ENCODE results near the gene BIN1.

The BIN1 gene

GRCh38 chr2:127117603-127118002 is 10.6 kb upstream of the BIN1 start:
- Histone ChIP-seq H3K27ac (ENCODE audit: low read depth, low read length) (no peak overlapping the region), H3K36me3 (ENCODE audit: control insufficient read depth, insufficient read depth, low read length) (no peaks in the 10 kb centered on the region), H3K4me1 (ENCODE audit: control insufficient read depth, insufficient read depth, low read length) (no peaks in the 10 kb centered on the region)

GRCh38 chr2:127115471-127116199 is 8.7 kb upstream of the BIN1 start:
- Histone ChIP-seq H3K9ac (ENCODE audit: low read depth, low read length) (no peak overlapping the region), H3K27ac (ENCODE audit: low read depth, low read length) (no peak overlapping the region), H3K4me3 (ENCODE audit: low read depth, low read length) (no peak overlapping the region), H3K27me3 (ENCODE audit: control insufficient read depth, insufficient read depth, low read length) (no peaks in the 10 kb centered on the region; the same call in 1 of the 2 replicates), H3K9me3 (ENCODE audit: control insufficient read depth, insufficient read depth, low read length) (peaks cover 2% of the 10 kb centered on the region), H3K36me3 (ENCODE audit: control insufficient read depth, insufficient read depth, low read length) (no peaks in the 10 kb centered on the region), H3K4me1 (ENCODE audit: control insufficient read depth, insufficient read depth, low read length) (no peaks in the 10 kb centered on the region)

More at GRCh38 chr2:127117603-127118002, 10.6 kb upstream of the BIN1 start:
- Histone ChIP-seq H3K9me3 (ENCODE audit: control insufficient read depth, insufficient read depth, low read length) (peaks cover 13% of the 10 kb centered on the region), H3K27me3 (ENCODE audit: control insufficient read depth, insufficient read depth, low read length) (no peaks in the 10 kb centered on the region; the same call in 1 of the 2 replicates), H3K9ac (ENCODE audit: low read depth, low read length) (no peak overlapping the region), H3K4me3 (ENCODE audit: low read depth, low read length) (no peak overlapping the region)

GRCh38 chr2:127110985-127111384 is 4.0 kb upstream of the BIN1 start:
- Histone ChIP-seq H3K9ac (ENCODE audit: low read depth, low read length) (no peak overlapping the region), H3K4me3 (ENCODE audit: low read depth, low read length) (no peak overlapping the region)

GRCh38 chr2:127108090-127108523 is 1.2 kb upstream of the BIN1 start:
- H3K27me3 ChIP-seq (ENCODE audit: control insufficient read depth, insufficient read depth, low read length), result peaks cover 24% of the 10 kb centered on the region
- peak overlapping the region; percentile 87 for H3K4me3 ChIP-seq (ENCODE audit: low read depth, low read length)
- no peaks in the 10 kb centered on the region for H3K36me3 ChIP-seq (ENCODE audit: control insufficient read depth, insufficient read depth, low read length)
- peaks cover 15% of the 10 kb centered on the region; the same call in 1 of the 2 replicates for H3K4me1 ChIP-seq (ENCODE audit: control insufficient read depth, insufficient read depth, low read length)
- no peaks in the 10 kb centered on the region for H3K9me3 ChIP-seq (ENCODE audit: control insufficient read depth, insufficient read depth, low read length)
- no peak overlapping the region for H3K27ac ChIP-seq (ENCODE audit: low read depth, low read length)
- H3K9ac ChIP-seq (ENCODE audit: low read depth, low read length), result no peak overlapping the region

More at GRCh38 chr2:127110985-127111384, 4.0 kb upstream of the BIN1 start:
- Histone ChIP-seq H3K27me3 (ENCODE audit: control insufficient read depth, insufficient read depth, low read length) (peaks cover 22% of the 10 kb centered on the region), H3K9me3 (ENCODE audit: control insufficient read depth, insufficient read depth, low read length) (no peaks in the 10 kb centered on the region), H3K27ac (ENCODE audit: low read depth, low read length) (no peak overlapping the region), H3K36me3 (ENCODE audit: control insufficient read depth, insufficient read depth, low read length) (no peaks in the 10 kb centered on the region), H3K4me1 (ENCODE audit: control insufficient read depth, insufficient read depth, low read length) (peaks cover 7% of the 10 kb centered on the region; the same call in 1 of the 2 replicates)

- H3K4me3 ChIP-seq (ENCODE audit: low read depth, low read length), result peak overlapping the region; percentile 87
- peaks cover 24% of the 10 kb centered on the region for H3K27me3 ChIP-seq (ENCODE audit: control insufficient read depth, insufficient read depth, low read length)
- no peaks in the 10 kb centered on the region for H3K36me3 ChIP-seq (ENCODE audit: control insufficient read depth, insufficient read depth, low read length)
- peaks cover 15% of the 10 kb centered on the region; the same call in 1 of the 2 replicates for H3K4me1 ChIP-seq (ENCODE audit: control insufficient read depth, insufficient read depth, low read length)
- H3K9me3 ChIP-seq (ENCODE audit: control insufficient read depth, insufficient read depth, low read length), result no peaks in the 10 kb centered on the region
- H3K9ac ChIP-seq (ENCODE audit: low read depth, low read length), result no peak overlapping the region
- H3K27ac ChIP-seq (ENCODE audit: low read depth, low read length), result peak overlapping the region; percentile 20
Measured at GRCh38 chr2:127107622-127107999, 657 bp upstream of the BIN1 start.

- H3K4me3 ChIP-seq (ENCODE audit: low read depth, low read length), result peak overlapping the region; percentile 87
- no peak overlapping the region for H3K9ac ChIP-seq (ENCODE audit: low read depth, low read length)
Measured at GRCh38 chr2:127106457-127106990, 430 bp downstream of the BIN1 start.

GRCh38 chr2:127105656-127106456 is 1.1 kb downstream of the BIN1 start:
- H3K9ac ChIP-seq (ENCODE audit: low read depth, low read length), result no peak overlapping the region
- H3K27ac ChIP-seq (ENCODE audit: low read depth, low read length), result peak overlapping the region; percentile 34
- H3K27me3 ChIP-seq (ENCODE audit: control insufficient read depth, insufficient read depth, low read length), result peaks cover 24% of the 10 kb centered on the region
- no peaks in the 10 kb centered on the region for H3K9me3 ChIP-seq (ENCODE audit: control insufficient read depth, insufficient read depth, low read length)
- peaks cover 15% of the 10 kb centered on the region; the same call in 1 of the 2 replicates for H3K4me1 ChIP-seq (ENCODE audit: control insufficient read depth, insufficient read depth, low read length)
- peak overlapping the region; percentile 87 for H3K4me3 ChIP-seq (ENCODE audit: low read depth, low read length)
- H3K36me3 ChIP-seq (ENCODE audit: control insufficient read depth, insufficient read depth, low read length), result no peaks in the 10 kb centered on the region

More at GRCh38 chr2:127106457-127106990, 430 bp downstream of the BIN1 start:
- peaks cover 15% of the 10 kb centered on the region; the same call in 1 of the 2 replicates for H3K4me1 ChIP-seq (ENCODE audit: control insufficient read depth, insufficient read depth, low read length)
- H3K9me3 ChIP-seq (ENCODE audit: control insufficient read depth, insufficient read depth, low read length), result no peaks in the 10 kb centered on the region
- H3K27me3 ChIP-seq (ENCODE audit: control insufficient read depth, insufficient read depth, low read length), result peaks cover 24% of the 10 kb centered on the region
- no peaks in the 10 kb centered on the region for H3K36me3 ChIP-seq (ENCODE audit: control insufficient read depth, insufficient read depth, low read length)
- H3K27ac ChIP-seq (ENCODE audit: low read depth, low read length), result peak overlapping the region; percentile 20

GRCh38 chr2:127104881-127105655 is 1.9 kb downstream of the BIN1 start:
- no peak overlapping the region for H3K9ac ChIP-seq (ENCODE audit: low read depth, low read length)
- H3K4me3 ChIP-seq (ENCODE audit: low read depth, low read length), result peak overlapping the region; percentile 87
- H3K27ac ChIP-seq (ENCODE audit: low read depth, low read length), result peak overlapping the region; percentile 34
- peaks cover 15% of the 10 kb centered on the region; the same call in 1 of the 2 replicates for H3K4me1 ChIP-seq (ENCODE audit: control insufficient read depth, insufficient read depth, low read length)
- no peaks in the 10 kb centered on the region for H3K36me3 ChIP-seq (ENCODE audit: control insufficient read depth, insufficient read depth, low read length)
- no peaks in the 10 kb centered on the region for H3K9me3 ChIP-seq (ENCODE audit: control insufficient read depth, insufficient read depth, low read length)
- H3K27me3 ChIP-seq (ENCODE audit: control insufficient read depth, insufficient read depth, low read length), result peaks cover 24% of the 10 kb centered on the region

- Histone ChIP-seq H3K27ac (ENCODE audit: low read depth, low read length) (no peak overlapping the region), H3K4me3 (ENCODE audit: low read depth, low read length) (no peak overlapping the region), H3K9ac (ENCODE audit: low read depth, low read length) (no peak overlapping the region), H3K4me1 (ENCODE audit: control insufficient read depth, insufficient read depth, low read length) (peaks cover 15% of the 10 kb centered on the region; the same call in 1 of the 2 replicates), H3K27me3 (ENCODE audit: control insufficient read depth, insufficient read depth, low read length) (peaks cover 21% of the 10 kb centered on the region), H3K36me3 (ENCODE audit: control insufficient read depth, insufficient read depth, low read length) (no peaks in the 10 kb centered on the region), H3K9me3 (ENCODE audit: control insufficient read depth, insufficient read depth, low read length) (no peaks in the 10 kb centered on the region)
Measured at GRCh38 chr2:127104166-127104660, 2.7 kb downstream of the BIN1 start.

All from HUES48 (cell line).